ENCODE measurements around the gene SUPT16H. TPM values are rescaled to one million over a fixed set of nuclear protein-coding genes. Genes with fewer than 3 reads are reported as not detected.
A peak's percentile ranks its signal among the peaks of the same experiment; 100 is the strongest.

SUPT16H gene
- total and polyA plus RNA-seq, 2 of the 13 experiments (the other 11 are each of a cell fraction or from before 2014, with no cell fraction given): 77.5 to 230 TPM

DNA sequence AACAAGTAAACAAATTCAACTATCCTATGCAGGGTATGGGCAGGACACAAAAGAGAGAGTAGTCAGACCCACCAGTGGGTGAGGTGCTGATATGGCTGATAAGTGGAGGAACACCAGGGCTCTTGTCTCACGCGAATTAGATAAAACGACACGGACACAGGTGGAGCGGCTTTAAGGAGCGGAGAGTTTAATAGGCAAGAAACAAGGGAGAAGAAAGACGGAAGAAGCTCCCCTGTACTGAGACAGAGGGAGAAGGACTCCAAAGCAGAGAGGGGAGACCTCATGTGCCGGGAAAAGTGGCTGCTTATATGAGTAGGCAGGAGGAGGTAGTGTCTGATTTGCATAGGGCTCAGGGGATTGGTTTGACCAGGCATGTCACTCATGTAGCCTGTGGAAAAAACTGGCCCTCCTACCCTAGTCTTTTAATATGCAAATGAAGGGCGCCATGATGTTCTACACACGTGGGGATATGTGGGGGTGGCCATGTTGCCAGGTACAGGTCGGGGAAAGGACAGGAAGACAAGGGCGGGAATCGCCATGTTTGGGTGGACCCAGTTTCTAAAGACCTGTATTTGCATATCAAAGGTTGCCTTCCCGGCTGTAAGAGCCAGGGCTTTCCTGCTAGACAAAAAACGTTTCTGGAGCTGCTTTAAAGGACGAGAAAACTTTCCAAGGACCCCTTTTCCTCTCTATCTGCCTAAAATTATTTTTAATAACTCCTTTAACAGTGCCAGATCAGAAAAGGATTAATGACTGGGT is 75.2 kb downstream of the SUPT16H start (continued):
- TF ChIP-seq, protein P1, sequence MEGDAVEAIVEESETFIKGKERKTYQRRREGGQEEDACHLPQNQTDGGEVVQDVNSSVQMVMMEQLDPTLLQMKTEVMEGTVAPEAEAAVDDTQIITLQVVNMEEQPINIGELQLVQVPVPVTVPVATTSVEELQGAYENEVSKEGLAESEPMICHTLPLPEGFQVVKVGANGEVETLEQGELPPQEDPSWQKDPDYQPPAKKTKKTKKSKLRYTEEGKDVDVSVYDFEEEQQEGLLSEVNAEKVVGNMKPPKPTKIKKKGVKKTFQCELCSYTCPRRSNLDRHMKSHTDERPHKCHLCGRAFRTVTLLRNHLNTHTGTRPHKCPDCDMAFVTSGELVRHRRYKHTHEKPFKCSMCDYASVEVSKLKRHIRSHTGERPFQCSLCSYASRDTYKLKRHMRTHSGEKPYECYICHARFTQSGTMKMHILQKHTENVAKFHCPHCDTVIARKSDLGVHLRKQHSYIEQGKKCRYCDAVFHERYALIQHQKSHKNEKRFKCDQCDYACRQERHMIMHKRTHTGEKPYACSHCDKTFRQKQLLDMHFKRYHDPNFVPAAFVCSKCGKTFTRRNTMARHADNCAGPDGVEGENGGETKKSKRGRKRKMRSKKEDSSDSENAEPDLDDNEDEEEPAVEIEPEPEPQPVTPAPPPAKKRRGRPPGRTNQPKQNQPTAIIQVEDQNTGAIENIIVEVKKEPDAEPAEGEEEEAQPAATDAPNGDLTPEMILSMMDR (CRISPR knock-in tag; IDR thresholded peaks at IDR 0.05): no peak
- TF ChIP-seq ZNF878 (CRISPR knock-in tag; IDR thresholded peaks at IDR 0.05) (0 out of 2 replicates have a peak, but pooled peaks have one; percentile 57), PCBP2 (optimal IDR thresholded peaks at IDR 0.05; ENCODE audit: low read depth, low read length, poor library complexity, severe bottlenecking) (no peak), ZNF772 (CRISPR knock-in tag; IDR thresholded peaks at IDR 0.05) (no peak), ZNF678 (CRISPR knock-in tag; IDR thresholded peaks at IDR 0.05) (no peak), ZNF367 (CRISPR knock-in tag; IDR thresholded peaks at IDR 0.05; ENCODE audit: borderline replicate concordance) (no peak), ZNF34 (CRISPR knock-in tag; IDR thresholded peaks at IDR 0.05; ENCODE audit: borderline replicate concordance) (no peak)
- TF ChIP-seq, protein P2, sequence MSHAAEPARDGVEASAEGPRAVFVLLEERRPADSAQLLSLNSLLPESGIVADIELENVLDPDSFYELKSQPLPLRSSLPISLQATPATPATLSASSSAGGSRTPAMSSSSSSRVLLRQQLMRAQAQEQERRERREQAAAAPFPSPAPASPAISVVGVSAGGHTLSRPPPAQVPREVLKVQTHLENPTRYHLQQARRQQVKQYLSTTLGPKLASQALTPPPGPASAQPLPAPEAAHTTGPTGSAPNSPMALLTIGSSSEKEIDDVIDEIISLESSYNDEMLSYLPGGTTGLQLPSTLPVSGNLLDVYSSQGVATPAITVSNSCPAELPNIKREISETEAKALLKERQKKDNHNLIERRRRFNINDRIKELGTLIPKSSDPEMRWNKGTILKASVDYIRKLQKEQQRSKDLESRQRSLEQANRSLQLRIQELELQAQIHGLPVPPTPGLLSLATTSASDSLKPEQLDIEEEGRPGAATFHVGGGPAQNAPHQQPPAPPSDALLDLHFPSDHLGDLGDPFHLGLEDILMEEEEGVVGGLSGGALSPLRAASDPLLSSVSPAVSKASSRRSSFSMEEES (CRISPR knock-in tag; IDR thresholded peaks at IDR 0.05): peak; percentile 9; the same call in 1 of the 2 replicates
- TF ChIP-seq, protein P3, sequence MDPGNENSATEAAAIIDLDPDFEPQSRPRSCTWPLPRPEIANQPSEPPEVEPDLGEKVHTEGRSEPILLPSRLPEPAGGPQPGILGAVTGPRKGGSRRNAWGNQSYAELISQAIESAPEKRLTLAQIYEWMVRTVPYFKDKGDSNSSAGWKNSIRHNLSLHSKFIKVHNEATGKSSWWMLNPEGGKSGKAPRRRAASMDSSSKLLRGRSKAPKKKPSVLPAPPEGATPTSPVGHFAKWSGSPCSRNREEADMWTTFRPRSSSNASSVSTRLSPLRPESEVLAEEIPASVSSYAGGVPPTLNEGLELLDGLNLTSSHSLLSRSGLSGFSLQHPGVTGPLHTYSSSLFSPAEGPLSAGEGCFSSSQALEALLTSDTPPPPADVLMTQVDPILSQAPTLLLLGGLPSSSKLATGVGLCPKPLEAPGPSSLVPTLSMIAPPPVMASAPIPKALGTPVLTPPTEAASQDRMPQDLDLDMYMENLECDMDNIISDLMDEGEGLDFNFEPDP (CRISPR knock-in tag; conservative IDR thresholded peaks at IDR 0.05): no peak
- TF ChIP-seq, protein P4, sequence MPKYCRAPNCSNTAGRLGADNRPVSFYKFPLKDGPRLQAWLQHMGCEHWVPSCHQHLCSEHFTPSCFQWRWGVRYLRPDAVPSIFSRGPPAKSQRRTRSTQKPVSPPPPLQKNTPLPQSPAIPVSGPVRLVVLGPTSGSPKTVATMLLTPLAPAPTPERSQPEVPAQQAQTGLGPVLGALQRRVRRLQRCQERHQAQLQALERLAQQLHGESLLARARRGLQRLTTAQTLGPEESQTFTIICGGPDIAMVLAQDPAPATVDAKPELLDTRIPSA (CRISPR knock-in tag; IDR thresholded peaks at IDR 0.05; ENCODE audit: borderline replicate concordance): no peak
- TF ChIP-seq, protein P5, sequence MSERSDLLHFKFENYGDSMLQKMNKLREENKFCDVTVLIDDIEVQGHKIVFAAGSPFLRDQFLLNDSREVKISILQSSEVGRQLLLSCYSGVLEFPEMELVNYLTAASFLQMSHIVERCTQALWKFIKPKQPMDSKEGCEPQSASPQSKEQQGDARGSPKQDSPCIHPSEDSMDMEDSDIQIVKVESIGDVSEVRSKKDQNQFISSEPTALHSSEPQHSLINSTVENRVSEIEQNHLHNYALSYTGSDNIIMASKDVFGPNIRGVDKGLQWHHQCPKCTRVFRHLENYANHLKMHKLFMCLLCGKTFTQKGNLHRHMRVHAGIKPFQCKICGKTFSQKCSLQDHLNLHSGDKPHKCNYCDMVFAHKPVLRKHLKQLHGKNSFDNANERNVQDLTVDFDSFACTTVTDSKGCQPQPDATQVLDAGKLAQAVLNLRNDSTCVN (CRISPR knock-in tag; IDR thresholded peaks at IDR 0.05; ENCODE audit: borderline replicate concordance): peak; percentile 29; the same call in 1 of the 2 replicates
- TF ChIP-seq, protein P6, sequence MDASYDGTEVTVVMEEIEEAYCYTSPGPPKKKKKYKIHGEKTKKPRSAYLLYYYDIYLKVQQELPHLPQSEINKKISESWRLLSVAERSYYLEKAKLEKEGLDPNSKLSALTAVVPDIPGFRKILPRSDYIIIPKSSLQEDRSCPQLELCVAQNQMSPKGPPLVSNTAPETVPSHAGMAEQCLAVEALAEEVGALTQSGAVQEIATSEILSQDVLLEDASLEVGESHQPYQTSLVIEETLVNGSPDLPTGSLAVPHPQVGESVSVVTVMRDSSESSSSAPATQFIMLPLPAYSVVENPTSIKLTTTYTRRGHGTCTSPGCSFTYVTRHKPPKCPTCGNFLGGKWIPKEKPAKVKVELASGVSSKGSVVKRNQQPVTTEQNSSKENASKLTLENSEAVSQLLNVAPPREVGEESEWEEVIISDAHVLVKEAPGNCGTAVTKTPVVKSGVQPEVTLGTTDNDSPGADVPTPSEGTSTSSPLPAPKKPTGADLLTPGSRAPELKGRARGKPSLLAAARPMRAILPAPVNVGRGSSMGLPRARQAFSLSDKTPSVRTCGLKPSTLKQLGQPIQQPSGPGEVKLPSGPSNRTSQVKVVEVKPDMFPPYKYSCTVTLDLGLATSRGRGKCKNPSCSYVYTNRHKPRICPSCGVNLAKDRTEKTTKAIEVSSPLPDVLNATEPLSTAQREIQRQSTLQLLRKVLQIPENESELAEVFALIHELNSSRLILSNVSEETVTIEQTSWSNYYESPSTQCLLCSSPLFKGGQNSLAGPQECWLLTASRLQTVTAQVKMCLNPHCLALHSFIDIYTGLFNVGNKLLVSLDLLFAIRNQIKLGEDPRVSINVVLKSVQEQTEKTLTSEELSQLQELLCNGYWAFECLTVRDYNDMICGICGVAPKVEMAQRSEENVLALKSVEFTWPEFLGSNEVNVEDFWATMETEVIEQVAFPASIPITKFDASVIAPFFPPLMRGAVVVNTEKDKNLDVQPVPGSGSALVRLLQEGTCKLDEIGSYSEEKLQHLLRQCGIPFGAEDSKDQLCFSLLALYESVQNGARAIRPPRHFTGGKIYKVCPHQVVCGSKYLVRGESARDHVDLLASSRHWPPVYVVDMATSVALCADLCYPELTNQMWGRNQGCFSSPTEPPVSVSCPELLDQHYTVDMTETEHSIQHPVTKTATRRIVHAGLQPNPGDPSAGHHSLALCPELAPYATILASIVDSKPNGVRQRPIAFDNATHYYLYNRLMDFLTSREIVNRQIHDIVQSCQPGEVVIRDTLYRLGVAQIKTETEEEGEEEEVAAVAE (CRISPR knock-in tag; IDR thresholded peaks at IDR 0.05; ENCODE audit: borderline replicate concordance): no peak; the same call in 1 of the 2 replicates

All from HepG2 (cell line).